Activated CD4-positive, alpha-beta T cell treated with anti-CD3 and anti-CD28 coated beads, Interleukin-2, amount 50 U/mL, for 24 hours (primary cell): ENCODE measurements around the gene PRDM2.

Experiments
- DNase-seq, 2 donors: peaks; one replicate each; pipeline ENCODE4 v3.0.0-alpha.2; 2020; ENCODE audit warnings: low read depth in 1 of 2, low spot score in 1 of 2

PRDM2 gene

GRCh38 chr1:13763222-13763621 is 63.2 kb downstream of the PRDM2 start:
- no peak for DNase-seq

- DNase-seq, result no peak
These were observed 64.0 kb downstream of the PRDM2 start for GRCh38 chr1:13763991-13764390.

GRCh38 chr1:13764588-13765332 is 64.8 kb downstream of the PRDM2 start:
- no peak for DNase-seq

GRCh38 chr1:13766592-13767564 is 66.9 kb downstream of the PRDM2 start:
- no peak for DNase-seq

- no peak for DNase-seq
These were observed 69.2 kb downstream of the PRDM2 start for GRCh38 chr1:13769212-13769611.

- no peak for DNase-seq
These were observed 69.8 kb downstream of the PRDM2 start for GRCh38 chr1:13769830-13770229.

- DNase-seq, result no peak
These were observed 70.8 kb downstream of the PRDM2 start for GRCh38 chr1:13770743-13771142.

GRCh38 chr1:13771745-13772144 is 71.8 kb downstream of the PRDM2 start:
- DNase-seq, result no peak

GRCh38 chr1:13772271-13772670 is 72.3 kb downstream of the PRDM2 start:
- DNase-seq, result no peak

GRCh38 chr1:13774121-13774520 is 74.1 kb downstream of the PRDM2 start:
- DNase-seq, result no peak

GRCh38 chr1:13775459-13775858 is 75.5 kb downstream of the PRDM2 start:
- no peak for DNase-seq

- DNase-seq, result no peak
These were observed 75.9 kb downstream of the PRDM2 start for GRCh38 chr1:13775916-13776315.

- DNase-seq, result no peak
These were observed 78.4 kb downstream of the PRDM2 start for GRCh38 chr1:13778431-13778830.

GRCh38 chr1:13779930-13780329 is 79.9 kb downstream of the PRDM2 start:
- DNase-seq, result no peak

- no peak for DNase-seq
These were observed 80.8 kb downstream of the PRDM2 start for GRCh38 chr1:13780780-13781179.

- DNase-seq, result no peak
These were observed 81.2 kb downstream of the PRDM2 start for GRCh38 chr1:13781228-13781627.

- no peak for DNase-seq
These were observed 82.1 kb downstream of the PRDM2 start for GRCh38 chr1:13781907-13782633.

- no peak for DNase-seq
These were observed 82.8 kb downstream of the PRDM2 start for GRCh38 chr1:13782634-13783360.

- DNase-seq, result no peak
These were observed 83.6 kb downstream of the PRDM2 start for GRCh38 chr1:13783551-13783950.

- no peak for DNase-seq
These were observed 85.0 kb downstream of the PRDM2 start for GRCh38 chr1:13784971-13785370.

GRCh38 chr1:13786541-13786940 is 86.6 kb downstream of the PRDM2 start:
- DNase-seq, result no peak
